Keratinocyte (primary cell): ENCODE results near the gene BRCA1.
"Not testable (repeated sequence)": the region's sequence is repeated elsewhere in the genome, so short reads cannot be mapped to it uniquely, and the experiment has no call there.

Experiments
- CTCF ChIP-seq, 3 experiments: IDR thresholded peaks in 1 of 3; conservative IDR thresholded peaks in 1 of 3; optimal IDR thresholded peaks in 1 of 3; 2 replicates in 2 of 3; 3 replicates in 1 of 3; pipeline versions ENCODE3 to v1.5.1; 2011; ENCODE audit warnings: low read length in 3 of 3, mild to moderate bottlenecking in 3 of 3, moderate library complexity in 2 of 3, control low read depth in 1 of 3, inconsistent platforms in 1 of 3; ENCODE audit not compliant: insufficient read depth in 2 of 3; ENCODE audit errors: extremely low read depth in 1 of 3
- EZH2 ChIP-seq: IDR thresholded peaks from one replicate; pipeline ENCODE4 v1.6.1; 2012; ENCODE audit warnings: inconsistent platforms, mild to moderate bottlenecking, low read length, moderate library complexity

- not testable (repeated sequence) for TF ChIP-seq EZH2; CTCF (optimal IDR thresholded peaks at IDR 0.05 in 1 of 3, IDR thresholded peaks at IDR 0.05 in 1 of 3, conservative IDR thresholded peaks at IDR 0.05 in 1 of 3; ENCODE audit: extremely low read depth in 1 of 3, insufficient read depth in 2 of 3, low read length in 3 of 3)
These were observed 72.2 kb downstream of the BRCA1 start for GRCh38 chr17:43053008-43053407.
